A673 (cell line): Measurements from ENCODE around the gene FAM89A. TPM values are rescaled to one million over a fixed set of nuclear protein-coding genes. Genes with fewer than 3 reads are reported as not detected.

ENCODE experiments used
- BruUV-seq: library from RNA; stranded (reverse); fragments of 400-500 nt; replicated peaks from 2 replicates; lab custom pipeline; 2021; lab: Mats Ljungman, UMichigan
- CTCF ChIA-PET: fragments of 300-600 bp; sonication (Branson Sonifier 250); formaldehyde crosslinking; loops from one replicate; lab custom pipeline; 2022; ENCODE audit warnings: antibody characterized with exemption; lab: Charles Lee
- POLR2A ChIA-PET: fragments of 300-600 bp; sonication (Branson Sonifier 250); formaldehyde crosslinking; loops from one replicate; lab custom pipeline; 2022; ENCODE audit warnings: antibody characterized with exemption; ENCODE audit not compliant: low non-redundant PET; lab: Charles Lee
- DNase-seq: peaks from one replicate; pipeline ENCODE4 v3.0.0-alpha.2; 2015; ENCODE audit warnings: low spot score
- H3K27ac ChIP-seq: fragments of 200-600 bp; sonication (generic); 2 replicates; pipeline ENCODE4 v1.5.1; 2016; ENCODE audit warnings: mixed run types, low read depth, mild to moderate bottlenecking, mixed read lengths, antibody characterized with exemption, low read length; ENCODE audit not compliant: poor library complexity, severe bottlenecking
- H3K27me3 ChIP-seq: fragments of 200-600 bp; sonication (generic); replicated peaks from 2 replicates; pipeline ENCODE4 v1.6.1; 2017; ENCODE audit warnings: mixed run types, low read depth, mild to moderate bottlenecking, mixed read lengths, antibody characterized with exemption, low read length; ENCODE audit not compliant: insufficient read depth, poor library complexity
- H3K36me3 ChIP-seq: fragments of 200-600 bp; sonication (generic); 2 replicates; pipeline ENCODE4 v1.6.1; 2016; ENCODE audit warnings: mixed run types, mild to moderate bottlenecking, mixed read lengths, antibody characterized with exemption, low read length; ENCODE audit not compliant: insufficient read depth, poor library complexity, severe bottlenecking
- H3K4me1 ChIP-seq: fragments of 200-600 bp; sonication (generic); 2 replicates; pipeline ENCODE4 v1.6.1; 2017; ENCODE audit warnings: mixed run types, mild to moderate bottlenecking, mixed read lengths, antibody characterized with exemption, low read length; ENCODE audit not compliant: insufficient read depth, poor library complexity, severe bottlenecking
- H3K4me3 ChIP-seq: fragments of 200-600 bp; sonication (generic); 2 replicates; pipeline ENCODE4 v1.5.1; 2016; ENCODE audit warnings: low read depth, mixed run types, mild to moderate bottlenecking, mixed read lengths, low read length; ENCODE audit not compliant: poor library complexity, severe bottlenecking
- H3K9me3 ChIP-seq: fragments of 200-600 bp; sonication (generic); 2 replicates; pipeline ENCODE4 v1.6.1; 2016; ENCODE audit warnings: mixed run types, low read depth, mild to moderate bottlenecking, mixed read lengths, antibody characterized with exemption, low read length; ENCODE audit not compliant: poor library complexity, severe bottlenecking
- CTCF ChIP-seq: fragments of 300-800, 200-600 bp; sonication (generic); conservative IDR thresholded peaks from 2 replicates; pipeline ENCODE4 v1.5.1; 2017; ENCODE audit warnings: low read depth, mild to moderate bottlenecking, antibody characterized with exemption, low read length, moderate library complexity, mixed read lengths
- EZH2 ChIP-seq: fragments of 200-600 bp; sonication (generic); IDR thresholded peaks from 2 replicates; pipeline ENCODE4 v1.6.1; 2017; ENCODE audit warnings: borderline replicate concordance, low read depth, mild to moderate bottlenecking, mixed read lengths, antibody characterized with exemption, low read length; ENCODE audit not compliant: poor library complexity, severe bottlenecking
- intact Hi-C: fragments of 100-400 bp; cut with micrococcal nuclease; formaldehyde crosslinking; loops from one replicate; pipeline ENCODE4 v1.10.0; 2022; ENCODE audit not compliant: unreplicated experiment
- total RNA-seq: library from RNA; stranded (reverse); gene quantifications from 2 replicates; pipeline ENCODE4 v1.2.3, GENCODE V29; 2021

FAM89A gene
- total RNA-seq, 1 experiment from 2014 or later = 12.1 TPM

GRCh38 chr1:230972855-230973271 lies 67.2 kb downstream of the FAM89A start:
- no peak for TF ChIP-seq CTCF
- TF ChIP-seq EZH2 = no peak
- Histone ChIP-seq H3K27ac (no peak overlapping the region), H3K4me1 (peaks cover 10% of the 10 kb centered on the region), H3K9me3 (no peaks in the 10 kb centered on the region), H3K36me3 (peaks cover 11% of the 10 kb centered on the region), H3K27me3 (no peaks in the 10 kb centered on the region), H3K4me3 (no peak overlapping the region)
- intact Hi-C loops = no loop called here
- no TSS peak for BruUV-seq
- ChIA-PET CTCF (no interaction called here), POLR2A (interaction anchor here (0.6 kb wide), 1 partner anchor 25 kb away, joined by 7 read pairs; no protein-coding TSS in a partner anchor)
- no peak for DNase-seq

- Histone ChIP-seq H3K27me3 (no peaks in the 10 kb centered on the region), H3K9me3 (no peaks in the 10 kb centered on the region), H3K4me3 (no peak overlapping the region), H3K36me3 (peaks cover 11% of the 10 kb centered on the region), H3K4me1 (peaks cover 4% of the 10 kb centered on the region), H3K27ac (no peak overlapping the region)
- TF ChIP-seq CTCF (no peak), EZH2 (no peak)
- BruUV-seq = no TSS peak
- CTCF ChIA-PET = no interaction called here
- no peak for DNase-seq
- POLR2A ChIA-PET = no interaction called here
- intact Hi-C loops = no loop called here
These were observed 68.3 kb downstream of the FAM89A start for GRCh38 chr1:230971771-230972170.

DNA sequence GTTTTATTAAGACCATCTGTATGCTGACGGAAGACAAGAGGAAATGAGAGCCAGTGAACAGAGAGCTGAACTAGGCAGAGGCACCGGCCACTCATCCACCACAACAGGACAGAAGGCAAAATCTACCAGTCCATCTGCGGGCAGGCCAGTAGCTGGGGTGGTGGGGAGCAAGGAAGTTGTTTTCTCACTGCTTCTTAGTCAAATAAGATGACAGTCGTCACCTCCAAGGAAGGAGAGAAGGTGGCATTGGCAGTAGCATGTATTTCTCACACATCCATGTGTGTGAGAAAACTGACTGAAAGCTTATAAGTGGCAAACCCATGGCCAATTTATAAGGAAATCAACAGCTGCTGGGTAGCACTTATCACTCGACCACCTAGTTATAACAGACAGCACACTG lies 69.6 kb downstream of the FAM89A start:
- no peak for TF ChIP-seq CTCF
- TF ChIP-seq EZH2 = no peak
- intact Hi-C loops = no loop called here
- Histone ChIP-seq H3K4me1 (peaks cover 4% of the 10 kb centered on the region), H3K36me3 (no peaks in the 10 kb centered on the region), H3K9me3 (no peaks in the 10 kb centered on the region), H3K27me3 (no peaks in the 10 kb centered on the region), H3K4me3 (no peak overlapping the region), H3K27ac (no peak overlapping the region)
- CTCF ChIA-PET = no interaction called here
- no peak for DNase-seq
- POLR2A ChIA-PET = no interaction called here
- no TSS peak for BruUV-seq

Other genes with a start within 250 kb of the FAM89A start
- 39.4 and 42.4 TPM in 2 replicates for gene C1orf198, start 171.7 kb downstream of the FAM89A start, total RNA-seq
- 28.9 and 30.1 TPM in 2 replicates for gene TTC13, start 61.4 kb downstream of the FAM89A start, total RNA-seq
- 27.1 and 27.3 TPM in 2 replicates for gene ARV1, start 61.2 kb downstream of the FAM89A start, total RNA-seq
- gene TRIM67, start 121.8 kb upstream of the FAM89A start, total RNA-seq = 0.06 TPM in 1 of 2 replicates, not detected in the other
- 73.7 and 75.0 TPM in 2 replicates for gene GNPAT, start 201.0 kb upstream of the FAM89A start, total RNA-seq